HG03175 (cell line): Measurements from ENCODE around the gene OTUD4.
A peak's percentile ranks its signal among the peaks of the same experiment; 100 is the strongest.
"Not testable (repeated sequence)": the region's sequence is repeated elsewhere in the genome, so short reads cannot be mapped to it uniquely, and the experiment has no call there.

Source experiments
- ATAC-seq: cut with Tn5 transposase; IDR thresholded peaks from one replicate; pipeline ENCODE4 v1.9.1; 2021; ENCODE audit warnings: mild to moderate bottlenecking, moderate library complexity; ENCODE audit not compliant: unreplicated experiment

The OTUD4 gene

DNA sequence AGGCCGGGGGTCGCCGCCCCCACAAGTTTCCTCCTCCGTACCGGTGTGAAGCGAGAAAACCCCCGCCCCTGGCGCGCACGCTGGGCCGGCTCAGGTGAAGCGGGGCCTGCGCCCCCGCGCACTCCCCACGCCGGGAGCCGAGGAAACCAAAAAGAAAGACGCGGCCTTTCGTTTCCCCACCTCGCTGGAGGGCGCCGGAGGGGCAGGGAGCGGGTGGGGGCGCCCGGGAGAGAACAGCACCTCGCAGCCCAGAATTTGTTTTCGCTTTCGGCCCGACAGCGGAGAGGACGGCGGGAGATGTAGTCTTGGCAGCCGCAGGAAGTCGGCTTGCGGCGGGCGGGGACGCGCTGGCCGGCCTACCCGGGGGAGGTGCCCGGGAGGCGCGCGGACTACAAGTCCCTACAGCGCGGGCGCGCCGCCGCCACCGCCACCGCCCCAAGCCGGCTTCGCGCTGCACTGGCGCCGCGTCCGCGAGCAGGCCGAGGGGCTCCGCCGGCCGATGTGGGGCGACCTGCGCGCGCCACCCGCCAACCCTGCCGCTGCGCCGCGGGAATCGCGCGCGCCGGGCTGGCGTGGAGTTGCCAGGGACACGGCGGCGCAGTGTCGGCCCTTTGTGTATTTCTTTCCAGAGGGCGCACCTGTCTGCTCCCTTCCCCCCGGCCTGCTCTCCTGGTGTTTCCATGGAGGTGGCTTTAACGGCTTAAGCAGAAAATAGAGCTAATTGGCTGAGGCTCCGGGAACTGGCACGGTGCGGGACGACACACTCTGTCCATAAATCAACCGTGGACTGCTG, at the start of gene OTUD4:
Gene OTUD4, minus strand, starts transcription at position 292 of the 793 bp plus-strand sequence. CDS start 616 bp downstream, outside the sequence.
- ATAC-seq: peak; percentile 84

DNA sequence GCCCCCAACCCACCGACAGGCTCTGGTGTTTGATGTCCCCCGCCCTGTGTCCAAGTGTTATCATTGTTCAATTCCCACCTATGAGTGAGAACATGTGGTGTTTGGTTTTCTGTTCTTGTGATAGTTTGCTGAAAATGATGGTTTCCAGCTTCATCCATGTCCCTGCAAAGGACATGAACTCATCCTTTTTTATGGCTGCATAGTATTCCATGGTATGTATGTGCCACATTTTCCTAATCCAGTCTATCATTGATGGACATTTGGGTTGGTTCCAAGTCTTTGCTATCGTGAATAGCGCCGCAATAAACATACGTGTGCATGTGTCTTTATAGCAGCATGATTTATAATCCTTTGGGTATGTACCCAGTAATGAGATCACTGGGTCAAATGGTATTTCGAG, 42.8 kb upstream of the OTUD4 start:
- not testable (repeated sequence) for ATAC-seq

DNA sequence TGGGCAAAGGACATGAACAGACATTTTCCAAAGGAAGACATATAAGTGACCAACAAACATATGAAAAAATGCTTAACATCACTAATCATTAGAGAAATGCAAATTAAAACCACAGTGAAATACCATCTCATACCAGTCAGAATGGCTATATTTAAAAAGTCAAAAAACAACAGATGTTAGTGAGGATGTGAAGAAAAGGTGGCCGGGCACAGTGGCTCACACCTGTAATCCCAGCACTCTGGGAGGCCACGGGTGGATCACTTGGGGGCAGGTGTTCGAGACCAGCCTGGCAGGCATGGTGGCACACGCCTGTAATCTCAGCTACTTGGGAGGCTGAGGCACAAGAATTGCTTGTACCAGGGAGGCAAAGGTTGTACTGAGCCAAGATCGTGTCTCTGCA, 41.1 kb upstream of the OTUD4 start:
- ATAC-seq: not testable (repeated sequence)

GRCh38 chr4:145219090-145219489, 38.7 kb upstream of the OTUD4 start:
- ATAC-seq: no peak

DNA sequence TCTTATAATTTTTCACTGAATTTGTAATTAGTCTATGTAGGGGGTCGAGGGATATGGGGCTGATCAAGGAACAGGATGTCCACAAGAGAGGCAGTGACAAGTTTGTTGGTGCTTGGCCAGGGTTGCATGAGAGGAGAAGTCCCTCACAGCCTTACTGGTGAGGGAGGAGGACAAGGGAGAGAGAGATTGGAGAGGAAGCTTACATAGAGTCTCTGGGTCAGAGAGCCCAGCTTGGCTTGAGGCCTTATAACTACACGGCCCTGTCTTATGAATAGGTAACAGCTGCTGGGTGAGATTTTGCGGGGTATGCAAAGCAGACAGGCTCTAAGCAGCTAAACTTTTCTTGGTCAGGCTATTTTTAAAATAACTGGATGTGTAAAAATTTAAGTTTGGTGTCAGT, 37.9 kb upstream of the OTUD4 start:
- ATAC-seq: peak; percentile 95

DNA sequence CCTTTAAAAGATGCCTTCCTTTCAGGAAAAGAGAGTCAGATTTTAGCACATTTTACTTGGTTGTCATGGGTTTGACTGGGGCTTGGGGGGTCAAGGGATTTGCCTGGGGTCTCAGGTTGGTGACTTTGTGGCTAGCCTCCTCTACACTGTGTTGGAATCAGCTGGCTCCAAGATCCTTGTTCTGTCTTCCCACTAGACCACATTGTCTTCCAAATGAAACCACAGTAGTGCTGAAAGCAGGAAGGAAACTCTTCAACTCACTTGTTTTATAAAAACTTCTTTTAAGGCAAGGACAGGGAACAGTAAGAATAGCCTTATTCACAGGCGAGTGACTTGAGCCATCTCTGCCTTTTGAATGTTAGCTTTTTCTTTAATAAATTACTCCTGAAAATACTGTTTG, 37.0 kb upstream of the OTUD4 start:
- no peak for ATAC-seq

GRCh38 chr4:145216535-145216934, 36.1 kb upstream of the OTUD4 start:
- no peak for ATAC-seq

- no peak for ATAC-seq
Observed at GRCh38 chr4:145213245-145213644, 32.9 kb upstream of the OTUD4 start.

DNA sequence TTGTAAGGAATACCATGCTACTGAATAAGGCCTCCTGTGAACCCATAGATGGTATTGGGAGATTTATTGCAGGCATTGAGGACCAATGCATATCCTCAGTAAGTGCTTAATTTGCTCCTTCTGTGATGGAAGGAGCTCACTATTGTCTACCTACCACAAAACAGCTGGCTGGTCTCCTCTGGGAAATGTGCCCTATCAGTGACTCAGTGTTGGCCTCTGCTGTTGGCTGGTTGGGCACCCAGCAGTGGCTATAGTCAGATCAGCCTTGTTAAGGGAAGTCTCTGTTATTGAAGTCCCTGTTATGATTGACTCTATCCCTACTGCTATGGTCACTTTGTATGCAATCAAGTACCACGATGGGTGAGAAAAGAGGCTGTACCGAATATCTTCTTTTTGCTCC, 27.5 kb upstream of the OTUD4 start:
- ATAC-seq: no peak

GRCh38 chr4:145203410-145203809, 23.0 kb upstream of the OTUD4 start:
- ATAC-seq: no peak

DNA sequence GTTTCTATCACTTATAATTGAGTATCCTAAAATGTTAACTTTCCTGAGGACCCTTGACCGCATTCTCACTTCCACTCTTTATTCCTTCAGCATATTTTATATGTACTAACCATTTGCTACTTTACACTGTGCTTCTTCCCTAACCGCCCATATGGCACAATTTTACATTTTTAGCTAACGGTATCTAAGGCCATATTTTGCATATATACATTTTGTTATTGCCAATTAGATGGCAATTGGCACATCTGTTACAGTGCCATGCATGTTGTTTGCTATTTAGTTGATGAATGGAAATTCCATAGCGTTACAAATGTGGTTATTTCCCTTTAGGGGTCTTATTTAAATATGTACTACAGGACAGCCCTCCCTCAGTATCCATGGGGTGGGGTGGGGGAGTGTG, 20.0 kb upstream of the OTUD4 start:
- ATAC-seq: no peak

DNA sequence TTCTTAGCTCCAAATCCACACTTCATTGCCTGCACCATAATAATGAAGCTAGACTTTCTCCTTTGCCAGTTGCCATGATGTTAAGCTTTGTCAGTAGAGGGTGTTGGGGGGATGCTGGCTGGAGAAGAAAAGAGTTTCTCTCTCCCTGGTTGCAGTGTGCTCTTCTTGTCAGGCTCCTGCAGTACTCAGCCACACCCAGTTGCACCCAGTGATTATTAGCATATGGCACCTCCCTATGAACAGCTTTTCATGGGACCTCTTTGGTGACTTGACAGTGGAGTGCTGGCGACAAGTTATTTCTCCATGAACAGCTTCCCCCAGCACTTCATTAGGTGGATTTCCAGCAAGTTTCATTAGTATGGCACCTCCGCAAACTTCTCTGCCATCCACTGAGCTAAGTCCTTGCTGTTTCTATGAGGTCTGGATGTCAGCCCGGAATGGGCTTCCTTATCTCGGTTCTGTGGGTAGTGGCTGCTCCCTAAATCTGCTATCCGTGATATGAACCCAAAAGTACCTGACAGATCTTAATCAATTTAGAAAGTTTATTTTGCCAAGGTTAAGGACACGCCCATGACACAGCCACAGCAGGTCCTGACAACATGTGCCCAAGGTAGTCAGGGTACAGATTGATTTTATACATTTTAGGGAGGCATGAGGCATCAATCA, 18.8 kb upstream of the OTUD4 start:
- no peak for ATAC-seq

GRCh38 chr4:145196747-145197146, 16.4 kb upstream of the OTUD4 start:
- no peak for ATAC-seq

DNA sequence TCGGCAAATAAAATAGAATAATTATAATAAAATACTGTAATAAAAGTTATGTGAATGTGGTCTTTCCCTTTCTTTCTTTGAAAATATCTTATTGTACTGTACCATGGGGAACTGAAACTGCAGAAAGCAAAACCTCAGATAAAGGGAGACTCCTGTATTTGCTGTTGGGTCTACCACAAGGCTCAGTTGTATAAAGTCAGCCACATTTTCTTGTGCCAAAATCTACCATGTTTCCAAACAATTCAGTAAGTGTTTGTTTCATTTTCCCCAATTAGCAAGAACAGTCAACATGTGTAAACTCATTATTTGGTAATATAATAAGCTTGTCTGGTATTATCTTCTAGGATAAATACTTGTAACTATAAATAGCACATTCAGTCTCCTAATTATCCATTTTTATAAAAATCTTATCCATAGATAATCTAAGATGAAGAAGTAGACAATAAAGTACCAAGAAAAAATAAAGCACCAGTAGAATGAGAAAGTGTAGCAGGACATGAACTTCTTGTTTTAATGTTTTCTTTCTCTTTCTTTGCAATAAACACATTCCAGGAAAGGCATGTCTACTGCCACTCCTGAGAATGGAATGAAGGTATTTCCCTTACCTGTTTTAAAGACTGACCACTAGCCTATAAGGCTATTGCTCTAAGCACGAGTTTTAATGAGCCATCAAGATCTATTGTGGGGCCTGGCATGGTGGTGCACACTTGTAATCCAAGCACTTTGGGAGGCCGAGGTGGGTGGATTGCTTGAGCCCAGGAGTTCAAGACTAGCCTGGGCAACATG, 15.0 kb upstream of the OTUD4 start:
- ATAC-seq: peak; percentile 92

GRCh38 chr4:145189981-145190380, 9.6 kb upstream of the OTUD4 start:
- no peak for ATAC-seq

- peak; percentile 92 for ATAC-seq
Observed at GRCh38 chr4:145186729-145187128, 6.3 kb upstream of the OTUD4 start.

- no peak for ATAC-seq
Observed at GRCh38 chr4:145183581-145183980, 3.2 kb upstream of the OTUD4 start.

GRCh38 chr4:145183023-145183422, 2.6 kb upstream of the OTUD4 start:
- ATAC-seq: no peak

DNA sequence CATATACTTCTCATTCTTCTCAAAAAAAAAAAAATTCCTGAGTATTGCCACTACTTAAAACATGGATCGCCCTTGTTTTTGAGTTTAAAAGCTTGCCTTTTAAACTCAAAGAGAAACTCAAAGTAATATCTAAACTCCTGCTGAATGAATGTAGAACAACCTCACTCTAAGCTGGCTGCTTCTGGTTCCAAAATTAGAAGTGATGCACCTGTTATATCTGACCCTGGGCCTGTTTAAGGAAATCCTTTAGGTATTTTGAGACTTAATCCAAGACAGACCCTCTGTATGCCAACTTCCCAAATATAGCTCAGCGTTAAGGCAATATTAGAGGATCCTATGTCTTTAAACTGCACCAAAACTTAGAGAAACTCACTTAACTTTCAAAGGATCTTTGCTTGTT, 1.8 kb upstream of the OTUD4 start:
- no peak for ATAC-seq

GRCh38 chr4:145181091-145181501, 707 bp upstream of the OTUD4 start:
- peak; percentile 2 for ATAC-seq

DNA sequence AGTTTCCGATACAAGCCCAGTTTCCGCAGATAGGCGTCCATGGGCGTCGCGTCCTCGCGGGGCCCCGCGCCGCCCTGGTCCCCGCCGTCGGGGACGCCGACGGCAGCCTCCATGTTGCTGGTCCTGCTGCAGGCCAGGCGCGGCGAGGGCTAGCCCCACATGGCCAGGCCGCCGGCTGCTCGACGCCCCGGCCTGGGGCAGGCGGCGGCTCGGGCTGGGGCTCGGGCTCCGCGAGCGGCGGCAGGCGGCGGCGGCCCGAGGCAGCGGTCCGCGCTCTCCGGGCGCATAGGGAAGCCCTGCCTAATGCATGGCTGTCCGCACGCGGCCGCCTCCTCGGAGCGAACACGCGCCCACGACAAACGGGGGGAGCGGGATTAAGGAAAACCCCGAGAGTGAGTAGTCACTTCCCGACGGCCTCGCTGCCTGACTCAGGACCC, 510 bp downstream of the OTUD4 start:
- peak; percentile 28 for ATAC-seq
